Activated CD8-positive, alpha-beta memory T cell treated with anti-CD3 and anti-CD28 coated beads, Interleukin-2, amount 10 ng/mL, durations not matched to agents 7 days and 5 days (primary cell): ENCODE data around the gene ABCC1. TPM values are rescaled to one million over a fixed set of nuclear protein-coding genes. Genes with fewer than 3 reads are reported as not detected.
"Not testable (repeated sequence)": the region's sequence is repeated elsewhere in the genome, so short reads cannot be mapped to it uniquely, and the experiment has no call there.

Source experiments
- ATAC-seq: fragments of 150-1000 bp; cut with Tn5 transposase; one replicate; pipeline ENCODE4 v1.10.0; 2021; ENCODE audit warnings: moderate library complexity
- CTCF ChIA-PET: fragments of 350-600 bp; sonication (Branson Sonifier 250); formaldehyde crosslinking; loops from one replicate; lab custom pipeline; 2021; ENCODE audit warnings: antibody characterized with exemption; lab: Charles Lee
- DNase-seq: peaks from one replicate; pipeline ENCODE4 v3.0.0-alpha.2; 2020
- H3K27ac Mint-ChIP-seq: one replicate; pipeline ENCODE4 v1.8.0; 2021; ENCODE audit warnings: mild to moderate bottlenecking, mixed read lengths
- H3K27me3 Mint-ChIP-seq: one replicate; pipeline ENCODE4 v1.8.0; 2021; ENCODE audit warnings: mixed read lengths
- H3K36me3 Mint-ChIP-seq: one replicate; pipeline ENCODE4 v1.8.0; 2021; ENCODE audit warnings: mild to moderate bottlenecking, mixed read lengths
- H3K4me1 Mint-ChIP-seq: one replicate; pipeline ENCODE4 v1.8.0; 2021; ENCODE audit warnings: mixed read lengths
- H3K4me3 Mint-ChIP-seq: one replicate; pipeline ENCODE4 v1.8.0; 2021; ENCODE audit warnings: mild to moderate bottlenecking, moderate library complexity, mixed read lengths
- H3K9me3 Mint-ChIP-seq: one replicate; pipeline ENCODE4 v1.8.0; 2022; ENCODE audit warnings: low read depth, mixed read lengths
- total RNA-seq, 2 experiments: library from RNA; stranded (reverse); gene quantifications; one replicate each; pipeline ENCODE4 v1.2.3, GENCODE V29; 2021

The ABCC1 gene
- total RNA-seq, 2 experiments from 2014 or later: 54.9 to 76.8 TPM

- H3K27me3 Mint-ChIP-seq: no peaks in the 10 kb centered on the region
- no peak overlapping the region for H3K4me3 Mint-ChIP-seq
- CTCF ChIA-PET: no interaction called here
- no peak for ATAC-seq
- H3K27ac Mint-ChIP-seq: no peak overlapping the region
- H3K9me3 Mint-ChIP-seq: peaks cover 4% of the 10 kb centered on the region
- no peaks in the 10 kb centered on the region for H3K36me3 Mint-ChIP-seq
- no peaks in the 10 kb centered on the region for H3K4me1 Mint-ChIP-seq
- DNase-seq: no peak
These were observed 214.8 kb downstream of the ABCC1 start for GRCh38 chr16:16164243-16164642.

GRCh38 chr16:16166085-16166484 lies 216.7 kb downstream of the ABCC1 start:
- Mint-ChIP-seq H3K4me1 (no peaks in the 10 kb centered on the region), H3K4me3 (no peak overlapping the region), H3K9me3 (peaks cover under 1% of the 10 kb centered on the region), H3K36me3 (no peaks in the 10 kb centered on the region), H3K27ac (no peak overlapping the region), H3K27me3 (no peaks in the 10 kb centered on the region)
- CTCF ChIA-PET: no interaction called here
- ATAC-seq (no peak), DNase-seq (no peak)

- CTCF ChIA-PET: interaction anchor here (1.1 kb wide), 1 partner anchor 16 kb away, joined by 3 read pairs; no protein-coding TSS in a partner anchor
- H3K4me1 Mint-ChIP-seq: no peaks in the 10 kb centered on the region
- H3K27me3 Mint-ChIP-seq: no peaks in the 10 kb centered on the region
- no peaks in the 10 kb centered on the region for H3K9me3 Mint-ChIP-seq
- ATAC-seq (no peak), DNase-seq (no peak)
- H3K36me3 Mint-ChIP-seq: no peaks in the 10 kb centered on the region
- H3K4me3 Mint-ChIP-seq: no peak overlapping the region
- H3K27ac Mint-ChIP-seq: no peak overlapping the region
These were observed 217.5 kb downstream of the ABCC1 start for GRCh38 chr16:16166949-16167348.

GRCh38 chr16:16167927-16168326 lies 218.5 kb downstream of the ABCC1 start:
- no peak overlapping the region for H3K4me3 Mint-ChIP-seq
- H3K36me3 Mint-ChIP-seq: no peaks in the 10 kb centered on the region
- CTCF ChIA-PET: interaction anchor here (1.1 kb wide), 1 partner anchor 15 kb away, joined by 3 read pairs; no protein-coding TSS in a partner anchor
- no peak for ATAC-seq
- no peak overlapping the region for H3K27ac Mint-ChIP-seq
- no peaks in the 10 kb centered on the region for H3K9me3 Mint-ChIP-seq
- no peak for DNase-seq
- H3K27me3 Mint-ChIP-seq: no peaks in the 10 kb centered on the region
- H3K4me1 Mint-ChIP-seq: no peaks in the 10 kb centered on the region

- Mint-ChIP-seq H3K27ac (no peak overlapping the region), H3K27me3 (no peaks in the 10 kb centered on the region), H3K4me1 (no peaks in the 10 kb centered on the region), H3K9me3 (no peaks in the 10 kb centered on the region), H3K36me3 (no peaks in the 10 kb centered on the region), H3K4me3 (no peak overlapping the region)
- DNase-seq (no peak), ATAC-seq (no peak)
- CTCF ChIA-PET: no interaction called here
These were observed 219.0 kb downstream of the ABCC1 start for GRCh38 chr16:16168431-16168830.

- Mint-ChIP-seq H3K27me3 (no peaks in the 10 kb centered on the region), H3K9me3 (no peaks in the 10 kb centered on the region), H3K36me3 (no peaks in the 10 kb centered on the region), H3K27ac (no peak overlapping the region), H3K4me1 (no peaks in the 10 kb centered on the region), H3K4me3 (no peak overlapping the region)
- ATAC-seq: no peak
- no peak for DNase-seq
- CTCF ChIA-PET: no interaction called here
These were observed 220.2 kb downstream of the ABCC1 start for GRCh38 chr16:16169615-16170014.

GRCh38 chr16:16171332-16171919 lies 222.0 kb downstream of the ABCC1 start:
- no peak overlapping the region for H3K27ac Mint-ChIP-seq
- CTCF ChIA-PET: interaction anchor here (1.1 to 1.6 kb wide), 3 partner anchors 14 to 415 kb away, joined by 3 to 5 read pairs (median 4); no protein-coding TSS in a partner anchor
- DNase-seq (no peak), ATAC-seq (no peak)
- no peaks in the 10 kb centered on the region for H3K27me3 Mint-ChIP-seq
- no peaks in the 10 kb centered on the region for H3K9me3 Mint-ChIP-seq
- no peaks in the 10 kb centered on the region for H3K4me1 Mint-ChIP-seq
- H3K4me3 Mint-ChIP-seq: no peak overlapping the region
- no peaks in the 10 kb centered on the region for H3K36me3 Mint-ChIP-seq

- DNase-seq (no peak), ATAC-seq (no peak)
- CTCF ChIA-PET: no interaction called here
- H3K27ac Mint-ChIP-seq: no peak overlapping the region
- no peaks in the 10 kb centered on the region for H3K36me3 Mint-ChIP-seq
- H3K9me3 Mint-ChIP-seq: no peaks in the 10 kb centered on the region
- H3K4me1 Mint-ChIP-seq: no peaks in the 10 kb centered on the region
- no peaks in the 10 kb centered on the region for H3K27me3 Mint-ChIP-seq
- H3K4me3 Mint-ChIP-seq: no peak overlapping the region
These were observed 223.6 kb downstream of the ABCC1 start for GRCh38 chr16:16172991-16173390.

- no peaks in the 10 kb centered on the region for H3K9me3 Mint-ChIP-seq
These were observed 225.9 kb downstream of the ABCC1 start for GRCh38 chr16:16175296-16175695.

GRCh38 chr16:16176328-16176727 lies 226.9 kb downstream of the ABCC1 start:
- DNase-seq: no peak
- Mint-ChIP-seq H3K4me1 (no peaks in the 10 kb centered on the region), H3K36me3 (no peaks in the 10 kb centered on the region), H3K27me3 (no peaks in the 10 kb centered on the region), H3K27ac (no peak overlapping the region), H3K9me3 (no peaks in the 10 kb centered on the region), H3K4me3 (no peak overlapping the region)
- ATAC-seq: no peak
- CTCF ChIA-PET: no interaction called here

More at GRCh38 chr16:16175296-16175695, 225.9 kb downstream of the ABCC1 start:
- H3K27ac Mint-ChIP-seq: no peak overlapping the region
- CTCF ChIA-PET: no interaction called here
- H3K36me3 Mint-ChIP-seq: no peaks in the 10 kb centered on the region
- ATAC-seq: no peak
- H3K4me1 Mint-ChIP-seq: no peaks in the 10 kb centered on the region
- no peak for DNase-seq
- no peaks in the 10 kb centered on the region for H3K27me3 Mint-ChIP-seq
- H3K4me3 Mint-ChIP-seq: no peak overlapping the region

- H3K4me3 Mint-ChIP-seq: no peak overlapping the region
- H3K9me3 Mint-ChIP-seq: no peaks in the 10 kb centered on the region
- no peak overlapping the region for H3K27ac Mint-ChIP-seq
- CTCF ChIA-PET: no interaction called here
- H3K36me3 Mint-ChIP-seq: no peaks in the 10 kb centered on the region
- no peaks in the 10 kb centered on the region for H3K4me1 Mint-ChIP-seq
- DNase-seq (no peak), ATAC-seq (no peak)
- no peaks in the 10 kb centered on the region for H3K27me3 Mint-ChIP-seq
These were observed 229.2 kb downstream of the ABCC1 start for GRCh38 chr16:16178455-16179162.

- CTCF ChIA-PET, ATAC-seq: not testable (repeated sequence)
These were observed 232.3 kb downstream of the ABCC1 start for GRCh38 chr16:16181748-16182147.

GRCh38 chr16:16182918-16183317 lies 233.5 kb downstream of the ABCC1 start:
- Mint-ChIP-seq H3K4me3 (no peak overlapping the region), H3K27ac (no peak overlapping the region), H3K27me3 (no peaks in the 10 kb centered on the region), H3K4me1 (no peaks in the 10 kb centered on the region), H3K9me3 (no peaks in the 10 kb centered on the region), H3K36me3 (no peaks in the 10 kb centered on the region)
- ATAC-seq (no peak), DNase-seq (no peak)
- CTCF ChIA-PET: interaction anchor here (0.6 to 1.2 kb wide), 3 partner anchors 15 to 622 kb away, joined by 3 read pairs; no protein-coding TSS in a partner anchor

More at GRCh38 chr16:16181748-16182147, 232.3 kb downstream of the ABCC1 start:
- H3K4me1 Mint-ChIP-seq, H3K27ac Mint-ChIP-seq, DNase-seq, H3K36me3 Mint-ChIP-seq, H3K4me3 Mint-ChIP-seq, H3K9me3 Mint-ChIP-seq, H3K27me3 Mint-ChIP-seq: not testable (repeated sequence)

- Mint-ChIP-seq H3K4me1 (no peaks in the 10 kb centered on the region), H3K4me3 (no peak overlapping the region), H3K27me3 (no peaks in the 10 kb centered on the region), H3K9me3 (no peaks in the 10 kb centered on the region), H3K27ac (no peak overlapping the region), H3K36me3 (no peaks in the 10 kb centered on the region)
- ATAC-seq: no peak
- CTCF ChIA-PET: interaction anchor here (1.0 to 1.2 kb wide), 2 partner anchors 16 to 434 kb away, joined by 3 read pairs; no protein-coding TSS in a partner anchor
- DNase-seq: no peak
These were observed 234.1 kb downstream of the ABCC1 start for GRCh38 chr16:16183562-16183961.
